HS-27A (cell line): Measurements from ENCODE around the gene SPRR5.

Experiments used
- DNase-seq: peaks from one replicate; pipeline ENCODE4 v3.0.0-alpha.2; 2012; ENCODE audit warnings: low read depth, missing footprints

The SPRR5 gene

GRCh38 chr1:152946248-152946647 is 758 bp upstream of the SPRR5 start:
- DNase-seq: no peak

GRCh38 chr1:152951711-152952110 is 4.7 kb downstream of the SPRR5 start:
- no peak for DNase-seq

GRCh38 chr1:152953761-152954160 is 6.8 kb downstream of the SPRR5 start:
- DNase-seq: no peak

- DNase-seq: no peak
Observed at GRCh38 chr1:152954436-152954835, 7.4 kb downstream of the SPRR5 start.

- DNase-seq: no peak
Observed at GRCh38 chr1:152957561-152957960, 10.6 kb downstream of the SPRR5 start.

GRCh38 chr1:152959273-152959672 is 12.3 kb downstream of the SPRR5 start:
- no peak for DNase-seq

- DNase-seq: no peak
Observed at GRCh38 chr1:152959801-152960451, 12.9 kb downstream of the SPRR5 start.

GRCh38 chr1:152960452-152961044 is 13.5 kb downstream of the SPRR5 start:
- DNase-seq: no peak

GRCh38 chr1:152961226-152961891 is 14.4 kb downstream of the SPRR5 start:
- no peak for DNase-seq

- no peak for DNase-seq
Observed at GRCh38 chr1:152962876-152963415, 15.9 kb downstream of the SPRR5 start.

- DNase-seq: no peak
Observed at GRCh38 chr1:152964536-152964935, 17.5 kb downstream of the SPRR5 start.

GRCh38 chr1:152965853-152966252 is 18.8 kb downstream of the SPRR5 start:
- no peak for DNase-seq

- no peak for DNase-seq
Observed at GRCh38 chr1:152967201-152967600, 20.2 kb downstream of the SPRR5 start.

- DNase-seq: no peak
Observed at GRCh38 chr1:152968248-152968647, 21.2 kb downstream of the SPRR5 start.

- DNase-seq: no peak
Observed at GRCh38 chr1:152969036-152969435, 22.0 kb downstream of the SPRR5 start.

GRCh38 chr1:152970495-152970894 is 23.5 kb downstream of the SPRR5 start, which contains the start of gene SPRR4:
Gene SPRR4 (plus strand): TSS chr1:152970648. CDS start chr1:152971891, 1,243 bp downstream.
- DNase-seq: no peak

GRCh38 chr1:152972196-152972886 is 25.3 kb downstream of the SPRR5 start:
- no peak for DNase-seq

GRCh38 chr1:152976688-152977087 is 29.7 kb downstream of the SPRR5 start:
- no peak for DNase-seq

- no peak for DNase-seq
Observed at GRCh38 chr1:152977614-152978013, 30.6 kb downstream of the SPRR5 start.

- DNase-seq: no peak
Observed at GRCh38 chr1:152980676-152981075, 33.7 kb downstream of the SPRR5 start.

GRCh38 chr1:152981146-152981871 is 34.3 kb downstream of the SPRR5 start:
- no peak for DNase-seq

GRCh38 chr1:152982076-152982475 is 35.1 kb downstream of the SPRR5 start:
- DNase-seq: no peak
